ENCODE measurements around the gene RSPH3. TPM values are rescaled to one million over a fixed set of nuclear protein-coding genes. Genes with fewer than 3 reads are reported as not detected.

RSPH3 gene
- total RNA-seq, result 2.4 and 2.5 TPM in 2 replicates

GRCh38 chr6:158999666-159000403 lies at the start of gene RSPH3:
Gene RSPH3 (minus strand): TSS chr6:159000202. CDS start chr6:158999550, 652 bp downstream.

DNA sequence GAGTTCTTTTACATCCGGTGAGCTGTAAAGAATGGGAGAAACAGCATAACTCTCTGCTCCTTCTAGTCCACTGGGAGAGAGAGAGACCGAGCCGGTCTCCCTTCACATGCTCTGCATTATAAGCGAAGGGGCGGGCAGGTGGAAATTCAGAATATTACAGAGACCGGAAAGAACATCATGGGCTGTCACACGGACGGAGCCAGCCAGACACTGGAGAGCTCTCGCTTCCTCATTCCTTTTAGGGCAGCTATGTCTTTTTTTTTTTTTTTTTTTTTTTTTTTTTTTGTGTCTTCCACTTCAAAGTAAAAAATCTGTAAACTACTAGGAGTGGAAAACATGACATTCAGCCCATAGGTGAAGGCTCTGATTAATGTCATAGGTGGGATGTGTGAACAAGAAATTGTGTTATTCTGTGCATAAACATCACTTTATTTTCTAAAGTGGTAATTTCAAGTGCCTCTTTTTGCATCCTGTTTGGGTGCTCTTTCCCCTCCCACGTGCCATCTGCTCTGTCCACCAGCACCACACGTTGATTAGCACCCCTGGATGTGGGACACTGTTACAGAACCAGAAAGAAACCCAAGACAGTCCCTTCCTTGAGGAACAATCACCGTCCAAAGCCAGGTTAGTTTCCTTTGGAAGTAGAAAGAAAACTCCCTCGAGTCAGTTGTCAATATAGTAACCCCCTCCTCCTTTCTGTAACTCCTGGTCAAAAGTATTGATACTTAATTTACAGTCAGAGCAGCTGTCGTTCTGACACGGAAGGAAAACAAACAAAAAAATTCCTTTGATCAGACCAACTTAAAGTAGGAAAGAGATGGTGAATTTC lies 45.1 kb upstream of the RSPH3 start, which contains the start of gene TAGAP:
TSS of gene TAGAP (minus strand) at position 93 of the 829 bp plus-strand sequence. CDS start 845 bp downstream, outside the sequence.

Small RNA genes lying within 50 kb of the gene (small RNA-seq; reads per million reads assigned to genes)
- not detected for gene RNU6-293P

Other genes starting within 250 kb of the RSPH3 start
- 90.8 and 99.5 TPM in 2 replicates for gene EZR, start 180.8 kb downstream of the RSPH3 start, total RNA-seq
- not detected in 2 replicates for gene TAGAP, start 44.8 kb upstream of the RSPH3 start, total RNA-seq
- gene FNDC1, start 169.2 kb upstream of the RSPH3 start, total RNA-seq, result under 0.01 TPM in 1 of 2 replicates, not detected in the other

Data from thoracic aorta endothelial cell (primary cell).